Ecto neural progenitor cell (in vitro differentiated cells): Measurements from ENCODE around the gene MED9.
A peak's percentile ranks its signal among the peaks of the same experiment; 100 is the strongest.
"Not testable (repeated sequence)": the region's sequence is repeated elsewhere in the genome, so short reads cannot be mapped to it uniquely, and the experiment has no call there.

Source experiments
- DNase-seq: peaks from one replicate; pipeline ENCODE4 v3.0.0-alpha.2; 2018; ENCODE audit warnings: low spot score

The MED9 gene

DNA sequence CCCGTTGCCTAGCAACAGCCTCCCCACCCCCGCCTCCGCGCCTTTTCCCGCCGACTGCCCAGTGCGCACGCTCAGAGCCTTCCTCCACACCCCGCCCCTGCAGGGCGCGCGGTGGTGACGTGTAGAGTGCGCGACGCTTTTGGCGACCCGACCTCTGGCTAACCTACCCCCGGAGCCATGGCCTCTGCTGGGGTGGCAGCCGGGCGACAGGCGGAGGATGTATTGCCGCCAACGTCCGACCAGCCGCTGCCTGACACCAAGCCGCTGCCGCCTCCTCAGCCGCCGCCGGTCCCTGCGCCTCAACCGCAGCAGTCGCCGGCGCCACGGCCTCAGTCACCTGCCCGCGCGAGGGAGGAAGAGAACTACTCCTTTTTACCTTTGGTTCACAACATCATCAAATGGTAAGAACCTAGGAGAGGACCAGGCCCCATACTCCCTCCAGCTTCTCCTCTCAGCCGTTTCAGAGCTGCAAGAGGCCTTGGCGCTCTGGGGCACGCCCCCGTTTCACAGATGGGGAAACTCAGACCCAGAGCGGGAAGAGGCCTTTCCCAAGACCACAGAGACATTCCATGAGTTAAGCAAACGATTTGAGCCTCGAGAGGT lies at the start of gene MED9:
Gene MED9 (plus strand): TSS at position 136 of the 603 bp plus-strand sequence. CDS start 42 bp downstream, at position 178.
- DNase-seq: peak; percentile 99

DNA sequence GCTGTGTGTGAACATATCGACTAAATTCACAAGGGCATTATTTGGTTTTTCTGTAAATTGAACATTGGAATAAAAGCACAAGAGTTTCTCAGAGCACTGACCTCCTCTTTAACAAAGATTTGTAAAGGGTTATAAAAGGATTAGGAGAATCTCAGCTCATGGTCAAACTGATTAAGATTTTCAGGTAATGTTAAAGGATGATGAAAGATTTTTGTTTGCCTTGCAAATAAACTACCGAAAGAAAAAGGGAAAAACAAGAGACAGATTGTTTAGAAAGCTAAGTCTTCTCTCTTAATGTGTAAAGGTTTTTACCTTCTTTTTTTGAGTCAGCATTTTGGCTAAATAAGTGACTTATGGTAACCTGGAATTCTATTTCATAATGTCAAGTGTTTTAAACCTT lies 47.6 kb upstream of the MED9 start:
- no peak for DNase-seq

DNA sequence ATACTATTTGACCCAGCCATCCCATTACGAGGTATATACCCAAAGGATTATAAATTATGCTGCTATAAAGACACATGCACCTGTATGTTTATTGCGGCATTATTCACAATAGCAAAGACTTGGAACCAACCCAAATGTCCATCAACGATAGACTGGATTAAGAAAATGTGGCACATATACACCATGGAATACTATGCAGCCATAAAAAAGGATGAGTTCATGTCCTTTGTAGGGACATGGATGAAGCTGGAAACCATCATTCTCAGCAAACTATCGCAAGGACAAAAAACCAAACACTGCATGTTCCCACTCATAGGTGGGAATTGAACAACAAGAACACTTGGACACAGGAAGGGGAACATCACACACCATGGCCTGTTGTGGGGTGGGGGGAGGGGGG lies 45.9 kb upstream of the MED9 start:
- not testable (repeated sequence) for DNase-seq

- DNase-seq: no peak
Measured at GRCh38 chr17:17431605-17432004, 45.2 kb upstream of the MED9 start.

GRCh38 chr17:17433000-17433703 lies 43.6 kb upstream of the MED9 start:
- DNase-seq: no peak

DNA sequence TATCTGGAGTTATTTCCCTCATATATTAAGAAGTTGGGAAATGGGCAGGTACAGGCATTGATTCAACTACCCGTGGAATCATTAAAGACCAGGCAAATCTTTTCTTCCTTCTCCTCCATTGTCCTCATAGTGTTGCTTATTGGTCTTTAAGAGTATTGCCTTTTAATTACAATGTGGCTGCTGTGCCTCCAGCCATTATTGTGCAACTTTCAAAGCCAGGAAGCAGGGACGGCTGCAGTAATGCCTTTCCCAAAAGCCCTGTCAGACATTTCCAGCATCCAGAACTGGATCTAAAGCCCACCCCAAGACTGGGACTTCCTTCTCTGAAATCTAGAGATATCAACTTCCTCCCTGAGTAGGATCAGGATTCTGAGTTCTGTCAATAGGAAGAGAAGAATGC lies 42.3 kb upstream of the MED9 start:
- no peak for DNase-seq

DNA sequence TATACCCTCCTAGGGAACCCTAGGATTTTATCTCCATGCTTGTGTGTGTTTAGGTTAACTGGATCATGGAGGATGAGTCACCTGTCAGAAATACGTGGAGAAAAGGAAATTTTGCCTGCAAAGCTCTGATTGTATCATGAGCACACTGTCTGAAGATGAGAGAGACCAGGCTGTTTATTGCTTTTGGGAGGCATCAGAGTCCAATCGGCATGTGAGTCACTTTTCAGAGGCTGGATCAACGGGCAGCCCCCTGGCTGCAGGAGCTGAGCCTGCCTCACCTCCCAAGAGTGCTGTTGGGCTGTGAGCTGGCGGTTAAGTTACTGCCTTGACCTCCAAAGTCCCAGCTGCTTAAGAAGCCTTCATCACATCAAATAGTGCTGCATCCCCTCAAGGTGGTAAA lies 41.5 kb upstream of the MED9 start:
- no peak for DNase-seq

GRCh38 chr17:17437461-17437860 lies 39.3 kb upstream of the MED9 start:
- no peak for DNase-seq

GRCh38 chr17:17437893-17438292 lies 38.9 kb upstream of the MED9 start:
- DNase-seq: no peak

- peak; percentile 84 for DNase-seq
Measured at GRCh38 chr17:17440010-17440843, 36.6 kb upstream of the MED9 start.

DNA sequence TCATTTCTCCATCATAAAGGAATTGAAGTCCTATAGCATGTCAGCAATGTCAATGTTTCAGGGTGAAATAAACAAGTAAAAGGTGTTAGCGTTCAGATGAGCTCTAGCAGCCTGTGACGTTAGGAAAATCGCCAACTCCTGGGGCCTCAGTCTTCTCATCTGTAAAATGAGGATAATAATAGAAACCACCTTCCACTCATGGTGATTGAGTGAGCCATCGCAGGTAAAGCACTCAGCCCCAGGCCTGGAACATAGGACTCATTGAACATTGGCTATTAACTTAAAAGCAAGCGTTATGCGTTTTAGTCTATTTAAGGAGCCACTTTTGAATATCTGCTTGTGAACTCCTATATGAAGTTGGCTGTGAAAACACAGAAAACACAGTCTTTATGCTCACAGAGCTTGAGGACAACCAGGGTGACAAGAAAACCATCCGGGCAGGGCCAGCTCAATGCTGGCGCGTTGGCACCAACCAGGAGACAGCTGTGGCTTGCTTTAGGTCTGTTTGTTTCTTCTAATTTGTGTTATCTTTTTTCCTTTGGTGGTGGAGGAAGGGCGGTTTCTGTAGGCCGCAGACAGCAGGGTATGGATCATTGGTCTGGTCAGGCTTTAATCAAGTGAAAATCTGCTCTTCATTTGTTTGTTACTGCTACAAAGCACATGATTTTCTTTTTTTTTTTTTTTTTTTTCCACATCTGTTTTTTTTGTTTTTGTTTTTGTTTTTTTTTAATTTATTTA lies 35.7 kb upstream of the MED9 start:
- no peak for DNase-seq

DNA sequence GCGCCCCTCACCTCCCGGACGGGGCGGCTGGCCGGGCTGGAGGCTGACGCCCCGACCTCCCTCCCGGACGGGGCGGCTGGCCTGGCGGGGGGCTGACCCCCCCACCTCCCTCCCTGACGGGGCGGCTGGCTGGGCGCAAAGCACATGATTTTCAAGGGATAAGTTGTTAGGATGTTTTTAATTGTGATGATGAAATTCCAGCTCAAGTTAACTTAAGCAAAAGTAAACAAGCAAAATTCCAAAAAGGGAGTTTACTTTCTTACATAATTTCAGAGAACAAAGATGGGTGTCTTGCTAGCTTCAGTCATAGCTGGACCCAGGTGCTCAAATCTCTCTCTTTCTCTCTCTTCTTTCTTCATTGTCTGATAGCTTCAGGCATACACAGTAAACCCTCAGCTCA lies 33.6 kb upstream of the MED9 start:
- no peak for DNase-seq

GRCh38 chr17:17445296-17445924 lies 31.4 kb upstream of the MED9 start:
- no peak for DNase-seq

GRCh38 chr17:17445925-17446665 lies 30.7 kb upstream of the MED9 start:
- no peak for DNase-seq

GRCh38 chr17:17446666-17447155 lies 30.1 kb upstream of the MED9 start:
- no peak for DNase-seq

DNA sequence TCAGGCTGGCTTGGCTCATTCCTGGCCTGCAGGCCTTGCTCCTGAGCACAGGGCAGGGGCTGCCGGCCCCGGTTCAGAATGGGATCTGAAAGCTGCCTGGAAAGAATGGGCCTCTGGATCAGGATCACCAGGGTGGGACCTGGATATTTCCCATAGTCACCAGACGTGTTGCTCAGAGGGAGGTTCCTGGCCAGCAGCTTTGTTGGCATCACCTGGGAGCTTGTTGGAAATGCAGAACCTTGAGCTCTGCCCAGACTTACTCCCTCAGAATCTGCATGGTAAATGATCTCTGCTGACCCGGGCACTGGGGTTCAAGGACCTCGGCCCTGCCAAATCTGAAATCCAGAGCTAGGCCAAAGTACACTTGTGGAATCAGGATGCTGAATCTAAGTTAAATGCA lies 29.5 kb upstream of the MED9 start:
- no peak for DNase-seq

- no peak for DNase-seq
Measured at GRCh38 chr17:17448076-17448475, 28.7 kb upstream of the MED9 start.

DNA sequence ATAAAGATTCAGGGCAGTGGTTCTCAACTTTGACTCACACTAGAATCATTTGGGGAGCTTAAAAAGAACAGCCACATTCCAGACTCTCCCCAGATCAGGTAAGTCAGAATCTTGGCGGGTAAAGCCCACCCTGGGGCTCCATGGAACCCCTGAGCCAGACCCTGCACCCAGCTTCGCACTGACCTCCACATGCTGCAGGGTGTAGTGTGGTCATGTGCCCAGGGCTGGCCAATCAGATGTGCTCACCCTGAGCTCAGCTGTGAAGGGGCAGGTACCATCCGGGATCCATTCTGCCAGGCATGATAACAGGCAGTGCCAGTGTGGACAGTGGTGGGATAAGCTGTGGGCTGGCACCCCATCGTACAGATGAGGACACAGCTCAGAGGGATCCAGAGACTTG lies 28.1 kb upstream of the MED9 start:
- DNase-seq: no peak

GRCh38 chr17:17453088-17453487 lies 23.7 kb upstream of the MED9 start:
- no peak for DNase-seq

GRCh38 chr17:17454276-17454675 lies 22.5 kb upstream of the MED9 start:
- no peak for DNase-seq

GRCh38 chr17:17454700-17455099 lies 22.1 kb upstream of the MED9 start:
- not testable (repeated sequence) for DNase-seq
